HCT116 (cell line): ENCODE data around the gene CAPN5. TPM values are rescaled to one million over a fixed set of nuclear protein-coding genes. Genes with fewer than 3 reads are reported as not detected.

Experiments used
- ATAC-seq: fragments of 200-7000 bp; cut with Tn5 transposase; 2 replicates; pipeline ENCODE4 v1.9.1; 2020; ENCODE audit warnings: mild to moderate bottlenecking, moderate library complexity
- BruUV-seq: library from RNA; stranded (reverse); fragments of 400-500 nt; replicated peaks from 2 replicates; lab custom pipeline; 2021; lab: Mats Ljungman, UMichigan
- CTCF ChIA-PET: fragments of 300-600 bp; sonication (Branson Sonifier 250); formaldehyde crosslinking; loops from one replicate; lab custom pipeline; 2021; ENCODE audit warnings: antibody characterized with exemption; lab: Charles Lee
- POLR2A ChIA-PET: fragments of 300-600, 350-600 bp; sonication (Branson Sonifier 250); formaldehyde crosslinking; loops from one replicate; lab custom pipeline; 2021; ENCODE audit warnings: antibody characterized with exemption; lab: Charles Lee
- RAD21 ChIA-PET, 2 experiments: fragments of 300-600 bp; sonication (Branson Sonifier 250); formaldehyde crosslinking; loops; one replicate each; lab custom pipeline; 2023; ENCODE audit warnings: low total read pairs in 2 of 2; ENCODE audit not compliant: uncharacterized antibody in 2 of 2, unreplicated experiment in 2 of 2, low non-redundant PET in 1 of 2; lab: Charles Lee
- DNase-seq: peaks from one replicate; pipeline ENCODE4 v3.0.0-alpha.2; 2010; ENCODE audit warnings: low read depth, low spot score
- H2AFZ ChIP-seq: fragments of 200-600 bp; shearing (Covaris generic), sonication (generic); 2 replicates; pipeline ENCODE4 v1.6.1; 2017; ENCODE audit warnings: low read depth, mixed run types, mixed read lengths, antibody characterized with exemption, low read length; ENCODE audit not compliant: poor library complexity, severe bottlenecking
- H3K27ac ChIP-seq: 2 replicates; pipeline ENCODE4 v1.5.1; 2012; ENCODE audit warnings: low read depth, low read length
- H3K27me3 ChIP-seq: fragments of 200-600 bp; sonication (generic); 2 replicates; pipeline ENCODE4 v1.6.1; 2016; ENCODE audit warnings: mixed run types, low read length, mixed read lengths; ENCODE audit not compliant: insufficient read depth
- H3K36me3 ChIP-seq, 2 experiments: fragments of 200-500 bp in 1 of 2; fragments of 200-600 bp in 1 of 2; sonication (Bioruptor generic) in 1 of 2; sonication (generic) in 1 of 2; 2 replicates each; pipeline versions ENCODE4 v1.5.1 to v1.6.1; 2014 to 2016; ENCODE audit warnings: low read length in 2 of 2, inconsistent platforms in 1 of 2, mixed read lengths in 1 of 2, mixed run types in 1 of 2; ENCODE audit not compliant: insufficient read depth in 2 of 2, control insufficient read depth in 1 of 2
- H3K4me1 ChIP-seq, 2 experiments: fragments of 200-600 bp in 1 of 2; sonication (generic) in 1 of 2; 2 replicates each; pipeline versions ENCODE4 v1.5.1 to v1.6.1; 2012 to 2017; ENCODE audit warnings: low read length in 2 of 2, inconsistent platforms in 1 of 2, mild to moderate bottlenecking in 1 of 2, mixed read lengths in 1 of 2, mixed run types in 1 of 2, moderate library complexity in 1 of 2; ENCODE audit not compliant: insufficient read depth in 2 of 2, control insufficient read depth in 1 of 2
- H3K4me2 ChIP-seq: fragments of 200-600 bp; sonication (generic); 2 replicates; pipeline ENCODE4 v1.6.1; 2017; ENCODE audit warnings: mixed run types, low read length, mixed read lengths
- H3K4me3 ChIP-seq, 2 experiments: fragments of 200-600 bp in 1 of 2; sonication (generic) in 1 of 2; replicated peaks in 1 of 2; 2 replicates each; pipeline ENCODE4 v1.5.1; 2011 to 2016; ENCODE audit warnings: low read length in 2 of 2, control low read depth in 1 of 2, low read depth in 1 of 2, mild to moderate bottlenecking in 1 of 2, mixed read lengths in 1 of 2, mixed run types in 1 of 2
- H3K79me2 ChIP-seq: fragments of 200-600 bp; sonication (generic); 2 replicates; pipeline ENCODE4 v1.6.1; 2017; ENCODE audit warnings: mild to moderate bottlenecking, mixed run types, low read length, moderate library complexity, mixed read lengths; ENCODE audit not compliant: insufficient read depth
- H3K9ac ChIP-seq: fragments of 200-600 bp; sonication (generic); 2 replicates; pipeline ENCODE4 v1.6.1; 2016; ENCODE audit warnings: low read length, mixed read lengths
- H3K9me2 ChIP-seq: fragments of 200-600 bp; sonication (generic), shearing (Covaris generic); 2 replicates; pipeline ENCODE4 v1.6.1; 2017; ENCODE audit warnings: mixed run types, mild to moderate bottlenecking, moderate library complexity; ENCODE audit not compliant: insufficient read depth
- H3K9me3 ChIP-seq, 2 experiments: fragments of 200-500 bp in 1 of 2; fragments of 200-600 bp in 1 of 2; sonication (Bioruptor generic) in 1 of 2; sonication (generic) in 1 of 2; 2 replicates each; pipeline ENCODE4 v1.6.1; 2014 to 2017; ENCODE audit warnings: low read length in 2 of 2, mixed read lengths in 2 of 2, inconsistent platforms in 1 of 2, low read depth in 1 of 2, mild to moderate bottlenecking in 1 of 2, mixed run types in 1 of 2, moderate library complexity in 1 of 2; ENCODE audit not compliant: control insufficient read depth in 1 of 2, insufficient read depth in 1 of 2
- H4K20me1 ChIP-seq: fragments of 200-600 bp; sonication (generic), shearing (Covaris generic); 2 replicates; pipeline ENCODE4 v1.6.1; 2017; ENCODE audit warnings: mixed run types, mild to moderate bottlenecking, moderate library complexity; ENCODE audit not compliant: insufficient read depth
- CEBPB ChIP-seq: IDR thresholded peaks from 2 replicates; pipeline ENCODE4 v1.6.1; 2012; ENCODE audit warnings: low read depth
- EGR1 ChIP-seq: IDR thresholded peaks from 2 replicates; pipeline ENCODE4 v1.6.1; 2012; ENCODE audit warnings: low read depth
- EZH2 ChIP-seq: fragments of 200-600 bp; sonication (generic); IDR thresholded peaks from 2 replicates; pipeline ENCODE4 v1.6.1; 2017; ENCODE audit warnings: antibody characterized with exemption, mixed run types
- FOSL1 ChIP-seq: IDR thresholded peaks from 2 replicates; pipeline ENCODE4 v1.6.1; 2012; ENCODE audit warnings: low read depth
- JUND ChIP-seq: IDR thresholded peaks from 2 replicates; pipeline ENCODE4 v1.6.1; 2012
- MAX ChIP-seq: IDR thresholded peaks from 2 replicates; pipeline ENCODE4 v1.6.1; 2012
- POLR2AphosphoS5 ChIP-seq: IDR thresholded peaks from 2 replicates; pipeline ENCODE4 v1.6.1; 2011; ENCODE audit warnings: mild to moderate bottlenecking, low read depth, low read length, moderate library complexity
- RAD21 ChIP-seq: IDR thresholded peaks from 2 replicates; pipeline ENCODE4 v1.6.1; 2012; ENCODE audit warnings: low read depth, mild to moderate bottlenecking
- REST ChIP-seq: IDR thresholded peaks from 2 replicates; pipeline ENCODE4 v1.6.1; 2012; ENCODE audit warnings: low read depth
- SIN3A ChIP-seq: IDR thresholded peaks from 2 replicates; pipeline ENCODE4 v1.6.1; 2012; ENCODE audit warnings: low read depth
- SP1 ChIP-seq: IDR thresholded peaks from 2 replicates; pipeline ENCODE4 v1.6.1; 2012; ENCODE audit warnings: low read depth
- SRF ChIP-seq: IDR thresholded peaks from 2 replicates; pipeline ENCODE4 v1.6.1; 2012; ENCODE audit warnings: low read depth
- ZFX ChIP-seq: fragments of 450-650 bp; IDR thresholded peaks from 2 replicates; pipeline ENCODE4 v1.6.1; 2017
- ZNF274 ChIP-seq: fragments of 200-500 bp; sonication (Bioruptor generic); IDR thresholded peaks from 2 replicates; pipeline ENCODE4 v1.6.1; 2014; ENCODE audit warnings: mild to moderate bottlenecking, low read depth, low read length, inconsistent platforms
- intact Hi-C: fragments of 100-400 bp; cut with micrococcal nuclease; formaldehyde crosslinking; loops from 2 replicates; pipeline ENCODE4 v1.10.0; 2022
- total RNA-seq: library from RNA; stranded (reverse); gene quantifications from one replicate; pipeline ENCODE4 v1.2.1, GENCODE V29; 2021; ENCODE audit not compliant: unreplicated experiment

The CAPN5 gene
- total RNA-seq, 1 experiment from 2014 or later: 8.6 TPM

GRCh38 chr11:77129069-77129841, 62.5 kb downstream of the CAPN5 start:
- CTCF ChIA-PET: interaction anchor here (1.1 kb wide), 1 partner anchor 59 kb away, joined by 3 read pairs; no protein-coding TSS in a partner anchor
- intact Hi-C loops: no loop called here
- DNase-seq: no peak
- Histone ChIP-seq H3K27me3 (no peaks in the 10 kb centered on the region), H3K9ac (no peak overlapping the region), H3K4me1 (peaks cover 3 to 15% of the 10 kb centered on the region in 2 experiments; a peak in 3 of 4 replicates), H4K20me1 (no peaks in the 10 kb centered on the region), H2AFZ (no peak overlapping the region), H3K4me3 (no peak overlapping the region), H3K9me3 (no peaks in the 10 kb centered on the region), H3K79me2 (no peaks in the 10 kb centered on the region), H3K4me2 (no peak overlapping the region), H3K27ac (no peak overlapping the region), H3K9me2 (no peaks in the 10 kb centered on the region), H3K36me3 (no peaks in the 10 kb centered on the region)
- ATAC-seq: no peak
- no TSS peak for BruUV-seq
- RAD21 ChIA-PET: no interaction called here
- POLR2A ChIA-PET: no interaction called here
- TF ChIP-seq EZH2: no peak
- TF ChIP-seq FOSL1: no peak
- no peak for TF ChIP-seq ZNF274

GRCh38 chr11:77129842-77130756, 63.3 kb downstream of the CAPN5 start:
- Histone ChIP-seq H3K9me2 (no peaks in the 10 kb centered on the region), H3K36me3 (no peaks in the 10 kb centered on the region), H3K9ac (no peak overlapping the region), H3K27me3 (no peaks in the 10 kb centered on the region)
- RAD21 ChIA-PET: no interaction called here
- no peak for ATAC-seq
- TF ChIP-seq POLR2AphosphoS5: no peak
- TF ChIP-seq SP1: no peak
- TF ChIP-seq REST: no peak
- no peak for TF ChIP-seq ZFX
- TF ChIP-seq RAD21: no peak
- TF ChIP-seq CEBPB: no peak
- TF ChIP-seq SIN3A: no peak
- no peak for TF ChIP-seq MAX
- no peak for TF ChIP-seq EGR1
- no peak for TF ChIP-seq JUND
- no peak for TF ChIP-seq SRF
- TF ChIP-seq, all 23 proteins: peak for 0
- Histone ChIP-seq H3K27ac (no peak overlapping the region), H2AFZ (no peak overlapping the region), H3K4me2 (no peak overlapping the region), H3K79me2 (no peaks in the 10 kb centered on the region), H3K4me3 (no peak overlapping the region), H3K4me1 (peaks cover 3 to 15% of the 10 kb centered on the region in 2 experiments; a peak in 3 of 4 replicates), H3K9me3 (no peaks in the 10 kb centered on the region), H4K20me1 (no peaks in the 10 kb centered on the region)
- DNase-seq: no peak
- ChIA-PET POLR2A (no interaction called here), CTCF (interaction anchor here (1.3 kb wide), 1 partner anchor 83 kb away, joined by 3 read pairs; no protein-coding TSS in a partner anchor)
- intact Hi-C loops: no loop called here
- BruUV-seq: no TSS peak
